ENCODE results near the gene SLC9B1. TPM values are rescaled to one million over a fixed set of nuclear protein-coding genes. Genes with fewer than 3 reads are reported as not detected.

Gene SLC9B1, protein sequence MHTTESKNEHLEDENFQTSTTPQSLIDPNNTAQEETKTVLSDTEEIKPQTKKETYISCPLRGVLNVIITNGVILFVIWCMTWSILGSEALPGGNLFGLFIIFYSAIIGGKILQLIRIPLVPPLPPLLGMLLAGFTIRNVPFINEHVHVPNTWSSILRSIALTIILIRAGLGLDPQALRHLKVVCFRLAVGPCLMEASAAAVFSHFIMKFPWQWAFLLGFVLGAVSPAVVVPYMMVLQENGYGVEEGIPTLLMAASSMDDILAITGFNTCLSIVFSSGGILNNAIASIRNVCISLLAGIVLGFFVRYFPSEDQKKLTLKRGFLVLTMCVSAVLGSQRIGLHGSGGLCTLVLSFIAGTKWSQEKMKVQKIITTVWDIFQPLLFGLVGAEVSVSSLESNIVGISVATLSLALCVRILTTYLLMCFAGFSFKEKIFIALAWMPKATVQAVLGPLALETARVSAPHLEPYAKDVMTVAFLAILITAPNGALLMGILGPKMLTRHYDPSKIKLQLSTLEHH
- 0.10 TPM in 1 of 5 replicates, not detected in the others for total RNA-seq (2022; extraction: Qiagen RNA extraction; ENCODE audit: low read depth)

DNA sequence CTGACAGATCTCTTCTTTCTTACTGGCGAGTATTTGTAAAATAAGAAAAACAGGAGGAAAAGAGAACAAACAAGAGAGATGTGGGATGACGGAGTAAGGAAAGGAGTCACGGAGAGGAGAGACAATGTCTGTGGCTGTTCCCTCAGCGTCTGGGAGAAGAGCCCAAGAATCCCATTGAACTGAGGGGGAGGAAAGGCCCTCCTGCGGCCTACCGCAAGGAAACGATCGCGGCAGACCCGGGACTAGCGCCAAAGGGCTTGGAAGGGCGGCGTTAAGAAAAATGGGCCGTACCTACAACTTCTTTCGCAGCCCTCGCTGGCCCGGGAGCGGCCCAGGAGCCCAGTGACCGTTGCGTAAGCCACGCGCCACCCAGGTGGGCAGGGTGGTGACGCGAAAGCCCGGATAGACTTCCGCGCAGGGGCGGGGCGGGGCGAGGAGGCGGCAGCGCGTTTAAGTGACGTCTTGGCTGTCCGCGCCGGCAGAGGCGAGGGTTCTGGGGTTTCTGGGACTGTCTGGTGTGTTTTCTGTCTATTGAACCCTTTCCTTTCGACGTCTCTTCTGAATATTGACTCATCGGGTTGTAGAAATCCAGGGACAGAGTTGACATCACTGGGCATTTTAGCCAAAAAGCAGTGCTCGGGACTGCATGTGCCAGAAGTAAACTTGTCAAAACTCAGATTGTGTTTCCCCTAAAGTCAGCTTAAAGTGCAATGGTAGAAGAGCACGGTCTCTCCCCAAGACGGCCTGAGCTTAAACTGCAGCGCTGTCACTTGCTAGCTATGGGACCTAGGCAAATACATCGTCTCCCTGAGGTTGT, at the start of gene SLC9B1:
SLC9B1 (minus strand) TSS at position 398 of the 817 bp plus-strand sequence. CDS start 27,994 bp downstream, outside the sequence.

DNA sequence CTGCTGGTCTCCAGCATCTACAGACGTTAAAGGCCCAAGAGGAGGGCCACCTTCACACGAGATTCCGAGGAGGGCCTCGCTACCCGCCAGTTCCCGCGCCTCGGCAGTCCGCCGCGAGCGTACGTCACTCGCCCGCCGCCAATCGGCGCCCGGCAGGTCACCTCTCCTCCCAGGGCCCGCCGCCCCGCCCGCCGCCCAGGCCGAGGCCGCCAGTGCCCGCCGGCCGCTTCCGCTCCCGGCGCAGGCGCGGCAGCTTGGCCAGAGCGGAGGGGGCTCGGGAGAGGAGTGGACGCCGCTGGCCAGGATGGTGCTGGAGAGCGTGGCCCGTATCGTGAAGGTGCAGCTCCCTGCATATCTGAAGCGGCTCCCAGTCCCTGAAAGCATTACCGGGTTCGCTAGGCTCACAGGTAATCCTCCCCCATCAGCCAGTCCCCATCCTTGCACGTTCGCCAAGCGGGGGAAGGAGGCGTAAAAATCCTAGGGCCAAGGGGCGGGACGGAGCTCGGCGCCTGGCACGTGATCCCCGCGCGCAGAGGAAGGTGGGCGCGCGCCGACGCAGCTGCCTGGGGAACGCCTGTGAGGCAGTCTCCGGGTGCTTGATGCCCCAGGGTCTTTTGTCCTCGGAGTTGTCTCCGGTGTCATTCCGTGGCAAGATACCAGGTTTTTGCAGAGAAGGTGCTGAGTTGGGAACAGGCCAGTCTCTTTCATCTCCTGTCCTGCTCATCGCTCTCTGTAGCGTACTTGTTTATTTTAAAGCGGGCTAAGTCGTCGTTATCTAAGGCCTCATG, 150.5 kb downstream of the SLC9B1 start, which contains the start of gene CISD2:
CISD2 (plus strand) TSS at position 212 of the 788 bp plus-strand sequence; CDS start at position 305, 93 bp downstream.

Other genes starting within 250 kb of the SLC9B1 start
- 191 to 222 TPM (median 211 TPM) in 5 replicates for gene UBE2D3, start 192.2 kb downstream of the SLC9B1 start, total RNA-seq (2022; extraction: Qiagen RNA extraction; ENCODE audit: low read depth)
- gene CISD2, start 150.7 kb downstream of the SLC9B1 start, total RNA-seq (2022; extraction: Qiagen RNA extraction; ENCODE audit: low read depth), result 29.2 to 43.7 TPM (median 39.9 TPM) in 5 replicates
- gene SLC9B2, start 57.1 kb upstream of the SLC9B1 start, total RNA-seq (2022; extraction: Qiagen RNA extraction; ENCODE audit: low read depth), result 6.0 to 10.0 TPM (median 7.7 TPM) in 5 replicates
- gene BDH2, start 80.1 kb upstream of the SLC9B1 start, total RNA-seq (2022; extraction: Qiagen RNA extraction; ENCODE audit: low read depth), result 7.4 to 8.8 TPM (median 8.3 TPM) in 5 replicates
- gene CENPE, start 178.6 kb upstream of the SLC9B1 start, total RNA-seq (2022; extraction: Qiagen RNA extraction; ENCODE audit: low read depth), result 2.8 to 9.1 TPM (median 8.6 TPM) in 5 replicates

All from A549 treated with RU486 at 1 μM for 4 hours (cell line).